ENCODE results near the gene NDUFAF5. TPM values are rescaled to one million over a fixed set of nuclear protein-coding genes. Genes with fewer than 3 reads are reported as not detected.

Gene NDUFAF5
- polyA plus RNA-seq, 4 donors: 25.8 to 33.4 (median 29.1) TPM

GRCh38 chr20:13865791-13866351 is 81.0 kb downstream of the NDUFAF5 start:
- DNase-seq (ENCODE audit: low read depth in 4 of 4, low spot score in 3 of 4): no peak

- DNase-seq (ENCODE audit: low read depth in 4 of 4, low spot score in 3 of 4): no peak
These were observed 83.5 kb downstream of the NDUFAF5 start for GRCh38 chr20:13868331-13868730.

- no peak for DNase-seq (ENCODE audit: low read depth in 4 of 4, low spot score in 3 of 4)
These were observed 85.4 kb downstream of the NDUFAF5 start for GRCh38 chr20:13870170-13870748.

Other genes starting within 250 kb of the NDUFAF5 start
- gene TASP1, start 146.1 kb upstream of the NDUFAF5 start, polyA plus RNA-seq (ENCODE audit: insufficient read length in 4 of 4): 10 to 100 TPM; 14.3 to 15.0 (median 14.7) TPM
- 10 to 100 TPM; 22.4 to 30.5 (median 27.7) TPM for gene ESF1, start 109 bp upstream of the NDUFAF5 start, polyA plus RNA-seq (ENCODE audit: insufficient read length in 4 of 4)
- gene SEL1L2, start 205.6 kb downstream of the NDUFAF5 start, polyA plus RNA-seq (ENCODE audit: insufficient read length in 4 of 4): under 1 TPM in 1 of 4 donors, not detected in 3; 0.09 TPM
- gene MACROD2, start 210.5 kb downstream of the NDUFAF5 start, polyA plus RNA-seq (ENCODE audit: insufficient read length in 4 of 4): 10 to 100 TPM; 12.4 to 14.4 (median 13.6) TPM

Measured in right renal pelvis (tissue), 4 donors.